Breast epithelium (tissue), 3 donors: ENCODE results near the gene CNTN6.

Source experiments
- POLR2A ChIP-seq: fragments of 450-650 bp; IDR thresholded peaks from one replicate; pipeline ENCODE4 v1.6.1; 2016; ENCODE audit warnings: antibody characterized with exemption, mild to moderate bottlenecking, moderate library complexity
- POLR2AphosphoS5 ChIP-seq, 3 donors: sonication (generic); formaldehyde crosslinking; IDR thresholded peaks; one replicate each; pipeline ENCODE4 v1.6.1; 2017; ENCODE audit warnings: antibody characterized with exemption in 3 of 3
- TF ChIP-seq, protein P1 (sequence below), 3 donors: fragments of 450-650 bp; IDR thresholded peaks; one replicate each; pipeline ENCODE4 v1.5.1; 2016 to 2017; ENCODE audit warnings: antibody characterized with exemption in 3 of 3, mild to moderate bottlenecking in 3 of 3, moderate library complexity in 3 of 3

DNA sequence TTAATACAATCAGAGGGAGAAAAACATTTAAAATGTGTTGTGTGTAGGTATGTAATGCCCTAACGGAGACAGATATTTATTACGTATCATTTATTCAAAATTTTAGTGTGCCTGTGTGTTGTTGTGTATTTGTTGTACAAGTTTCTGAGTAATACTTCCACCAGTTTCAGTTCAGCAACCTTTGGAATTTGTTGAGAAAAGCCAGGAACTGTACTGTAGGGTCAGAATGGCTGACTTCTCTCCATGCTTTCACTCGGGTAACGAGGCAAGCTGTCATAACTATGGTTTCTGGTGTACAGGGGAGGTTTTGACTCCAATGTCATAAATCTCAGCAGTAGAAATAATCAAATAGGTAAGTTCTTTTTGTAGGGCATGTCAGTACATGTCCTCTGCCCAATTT, 23.8 kb upstream of the CNTN6 start:
- TF ChIP-seq, protein P1, sequence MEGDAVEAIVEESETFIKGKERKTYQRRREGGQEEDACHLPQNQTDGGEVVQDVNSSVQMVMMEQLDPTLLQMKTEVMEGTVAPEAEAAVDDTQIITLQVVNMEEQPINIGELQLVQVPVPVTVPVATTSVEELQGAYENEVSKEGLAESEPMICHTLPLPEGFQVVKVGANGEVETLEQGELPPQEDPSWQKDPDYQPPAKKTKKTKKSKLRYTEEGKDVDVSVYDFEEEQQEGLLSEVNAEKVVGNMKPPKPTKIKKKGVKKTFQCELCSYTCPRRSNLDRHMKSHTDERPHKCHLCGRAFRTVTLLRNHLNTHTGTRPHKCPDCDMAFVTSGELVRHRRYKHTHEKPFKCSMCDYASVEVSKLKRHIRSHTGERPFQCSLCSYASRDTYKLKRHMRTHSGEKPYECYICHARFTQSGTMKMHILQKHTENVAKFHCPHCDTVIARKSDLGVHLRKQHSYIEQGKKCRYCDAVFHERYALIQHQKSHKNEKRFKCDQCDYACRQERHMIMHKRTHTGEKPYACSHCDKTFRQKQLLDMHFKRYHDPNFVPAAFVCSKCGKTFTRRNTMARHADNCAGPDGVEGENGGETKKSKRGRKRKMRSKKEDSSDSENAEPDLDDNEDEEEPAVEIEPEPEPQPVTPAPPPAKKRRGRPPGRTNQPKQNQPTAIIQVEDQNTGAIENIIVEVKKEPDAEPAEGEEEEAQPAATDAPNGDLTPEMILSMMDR (IDR thresholded peaks at IDR 0.05) = no peak
- TF ChIP-seq POLR2A (no peak), POLR2AphosphoS5 (IDR thresholded peaks at IDR 0.05) (no peak)
